HL-60 (cell line): Measurements from ENCODE around the gene NIP7.

Source experiments
- DNase-seq, 2 experiments: peaks; one replicate each; pipeline ENCODE4 v3.0.0-alpha.2; 2010 to 2020; ENCODE audit warnings: low read depth in 1 of 2, low spot score in 1 of 2
- H3K27ac ChIP-seq: fragments of 250-450 bp; sonication (Bioruptor Pico); replicated peaks from 2 replicates; pipeline ENCODE4 v1.5.1; 2020; ENCODE audit warnings: mild to moderate bottlenecking, moderate library complexity
- H3K27me3 ChIP-seq: fragments of 250-450 bp; sonication (Bioruptor Pico); 2 replicates; pipeline ENCODE4 v1.5.1; 2021; ENCODE audit warnings: mild to moderate bottlenecking, moderate library complexity; ENCODE audit not compliant: insufficient read depth, poor library complexity, severe bottlenecking
- H3K4me3 ChIP-seq: replicated peaks from 2 replicates; pipeline ENCODE4 v1.5.1; 2011; ENCODE audit warnings: mild to moderate bottlenecking, control low read depth, low read length; ENCODE audit not compliant: insufficient read depth
- GABPA ChIP-seq: IDR thresholded peaks from 2 replicates; pipeline ENCODE4 v1.6.1; 2012; ENCODE audit warnings: low read depth
- POLR2AphosphoS5 ChIP-seq: IDR thresholded peaks from 2 replicates; pipeline ENCODE4 v1.6.1; 2012; ENCODE audit warnings: low read depth
- SPI1 ChIP-seq: IDR thresholded peaks from 2 replicates; pipeline ENCODE4 v1.6.1; 2012; ENCODE audit warnings: low read depth, mild to moderate bottlenecking, borderline replicate concordance
- TF ChIP-seq, protein P1 (sequence below): IDR thresholded peaks from 2 replicates; pipeline ENCODE4 v1.6.1; 2012; ENCODE audit warnings: low read depth; ENCODE audit not compliant: insufficient replicate concordance
- TF ChIP-seq, protein P2 (sequence below): IDR thresholded peaks from one replicate; pipeline ENCODE4 v1.5.1; 2011; ENCODE audit warnings: low read length, control low read depth, inconsistent platforms; ENCODE audit not compliant: insufficient read depth

Gene NIP7

DNA sequence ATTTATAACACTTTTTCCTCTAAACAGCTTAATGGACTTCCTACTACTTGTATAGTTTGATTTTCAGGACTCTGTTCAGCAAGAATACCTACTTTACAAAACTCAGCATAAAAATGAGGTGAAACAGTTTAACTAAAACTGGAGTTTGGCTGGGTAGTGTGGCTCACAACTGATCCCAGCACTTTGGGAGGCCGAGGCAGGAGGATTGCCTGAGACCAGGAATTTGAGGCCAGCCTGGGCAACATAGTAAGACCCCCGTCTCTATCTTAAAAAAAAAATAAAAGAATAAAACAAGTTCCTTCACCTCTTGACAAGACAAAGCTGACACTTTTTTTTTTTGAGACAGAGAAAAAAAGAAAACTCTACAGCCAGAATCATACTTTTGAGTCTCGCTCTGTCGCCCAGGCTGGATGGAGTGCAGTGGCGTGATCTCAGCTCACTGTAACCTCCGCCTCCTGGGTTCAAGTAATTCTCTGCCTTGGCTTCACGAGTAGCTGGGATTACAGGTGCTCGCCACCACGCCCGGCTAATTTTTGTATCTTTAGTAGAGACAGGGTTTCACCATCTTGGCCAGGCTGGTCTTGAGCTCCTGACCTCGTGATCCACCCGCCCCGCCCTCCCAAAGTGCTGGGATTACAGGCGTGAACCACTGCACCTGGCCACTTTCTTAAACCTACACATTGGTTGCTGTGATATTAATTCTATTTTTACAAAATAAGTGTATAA, 11.8 kb upstream of the NIP7 start:
- H3K27me3 ChIP-seq = no peaks in the 10 kb centered on the region
- DNase-seq = no peak
- peak overlapping the region; percentile 69 for H3K27ac ChIP-seq
- TF ChIP-seq SPI1 (no peak), POLR2AphosphoS5 (no peak), GABPA (no peak)
- TF ChIP-seq, protein P1, sequence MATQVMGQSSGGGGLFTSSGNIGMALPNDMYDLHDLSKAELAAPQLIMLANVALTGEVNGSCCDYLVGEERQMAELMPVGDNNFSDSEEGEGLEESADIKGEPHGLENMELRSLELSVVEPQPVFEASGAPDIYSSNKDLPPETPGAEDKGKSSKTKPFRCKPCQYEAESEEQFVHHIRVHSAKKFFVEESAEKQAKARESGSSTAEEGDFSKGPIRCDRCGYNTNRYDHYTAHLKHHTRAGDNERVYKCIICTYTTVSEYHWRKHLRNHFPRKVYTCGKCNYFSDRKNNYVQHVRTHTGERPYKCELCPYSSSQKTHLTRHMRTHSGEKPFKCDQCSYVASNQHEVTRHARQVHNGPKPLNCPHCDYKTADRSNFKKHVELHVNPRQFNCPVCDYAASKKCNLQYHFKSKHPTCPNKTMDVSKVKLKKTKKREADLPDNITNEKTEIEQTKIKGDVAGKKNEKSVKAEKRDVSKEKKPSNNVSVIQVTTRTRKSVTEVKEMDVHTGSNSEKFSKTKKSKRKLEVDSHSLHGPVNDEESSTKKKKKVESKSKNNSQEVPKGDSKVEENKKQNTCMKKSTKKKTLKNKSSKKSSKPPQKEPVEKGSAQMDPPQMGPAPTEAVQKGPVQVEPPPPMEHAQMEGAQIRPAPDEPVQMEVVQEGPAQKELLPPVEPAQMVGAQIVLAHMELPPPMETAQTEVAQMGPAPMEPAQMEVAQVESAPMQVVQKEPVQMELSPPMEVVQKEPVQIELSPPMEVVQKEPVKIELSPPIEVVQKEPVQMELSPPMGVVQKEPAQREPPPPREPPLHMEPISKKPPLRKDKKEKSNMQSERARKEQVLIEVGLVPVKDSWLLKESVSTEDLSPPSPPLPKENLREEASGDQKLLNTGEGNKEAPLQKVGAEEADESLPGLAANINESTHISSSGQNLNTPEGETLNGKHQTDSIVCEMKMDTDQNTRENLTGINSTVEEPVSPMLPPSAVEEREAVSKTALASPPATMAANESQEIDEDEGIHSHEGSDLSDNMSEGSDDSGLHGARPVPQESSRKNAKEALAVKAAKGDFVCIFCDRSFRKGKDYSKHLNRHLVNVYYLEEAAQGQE = no peak
- TF ChIP-seq, protein P2, sequence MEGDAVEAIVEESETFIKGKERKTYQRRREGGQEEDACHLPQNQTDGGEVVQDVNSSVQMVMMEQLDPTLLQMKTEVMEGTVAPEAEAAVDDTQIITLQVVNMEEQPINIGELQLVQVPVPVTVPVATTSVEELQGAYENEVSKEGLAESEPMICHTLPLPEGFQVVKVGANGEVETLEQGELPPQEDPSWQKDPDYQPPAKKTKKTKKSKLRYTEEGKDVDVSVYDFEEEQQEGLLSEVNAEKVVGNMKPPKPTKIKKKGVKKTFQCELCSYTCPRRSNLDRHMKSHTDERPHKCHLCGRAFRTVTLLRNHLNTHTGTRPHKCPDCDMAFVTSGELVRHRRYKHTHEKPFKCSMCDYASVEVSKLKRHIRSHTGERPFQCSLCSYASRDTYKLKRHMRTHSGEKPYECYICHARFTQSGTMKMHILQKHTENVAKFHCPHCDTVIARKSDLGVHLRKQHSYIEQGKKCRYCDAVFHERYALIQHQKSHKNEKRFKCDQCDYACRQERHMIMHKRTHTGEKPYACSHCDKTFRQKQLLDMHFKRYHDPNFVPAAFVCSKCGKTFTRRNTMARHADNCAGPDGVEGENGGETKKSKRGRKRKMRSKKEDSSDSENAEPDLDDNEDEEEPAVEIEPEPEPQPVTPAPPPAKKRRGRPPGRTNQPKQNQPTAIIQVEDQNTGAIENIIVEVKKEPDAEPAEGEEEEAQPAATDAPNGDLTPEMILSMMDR = no peak
- peak overlapping the region; percentile 85 for H3K4me3 ChIP-seq

GRCh38 chr16:69328854-69329316, 10.7 kb upstream of the NIP7 start:
- TF ChIP-seq GABPA (no peak), SPI1 (no peak), POLR2AphosphoS5 (no peak; the same call in 1 of the 2 replicates)
- TF ChIP-seq, protein P2 = no peak
- TF ChIP-seq, protein P1 = no peak
- no peak for DNase-seq
- peak overlapping the region; percentile 85 for H3K4me3 ChIP-seq
- peak overlapping the region; percentile 69 for H3K27ac ChIP-seq
- H3K27me3 ChIP-seq = no peaks in the 10 kb centered on the region

DNA sequence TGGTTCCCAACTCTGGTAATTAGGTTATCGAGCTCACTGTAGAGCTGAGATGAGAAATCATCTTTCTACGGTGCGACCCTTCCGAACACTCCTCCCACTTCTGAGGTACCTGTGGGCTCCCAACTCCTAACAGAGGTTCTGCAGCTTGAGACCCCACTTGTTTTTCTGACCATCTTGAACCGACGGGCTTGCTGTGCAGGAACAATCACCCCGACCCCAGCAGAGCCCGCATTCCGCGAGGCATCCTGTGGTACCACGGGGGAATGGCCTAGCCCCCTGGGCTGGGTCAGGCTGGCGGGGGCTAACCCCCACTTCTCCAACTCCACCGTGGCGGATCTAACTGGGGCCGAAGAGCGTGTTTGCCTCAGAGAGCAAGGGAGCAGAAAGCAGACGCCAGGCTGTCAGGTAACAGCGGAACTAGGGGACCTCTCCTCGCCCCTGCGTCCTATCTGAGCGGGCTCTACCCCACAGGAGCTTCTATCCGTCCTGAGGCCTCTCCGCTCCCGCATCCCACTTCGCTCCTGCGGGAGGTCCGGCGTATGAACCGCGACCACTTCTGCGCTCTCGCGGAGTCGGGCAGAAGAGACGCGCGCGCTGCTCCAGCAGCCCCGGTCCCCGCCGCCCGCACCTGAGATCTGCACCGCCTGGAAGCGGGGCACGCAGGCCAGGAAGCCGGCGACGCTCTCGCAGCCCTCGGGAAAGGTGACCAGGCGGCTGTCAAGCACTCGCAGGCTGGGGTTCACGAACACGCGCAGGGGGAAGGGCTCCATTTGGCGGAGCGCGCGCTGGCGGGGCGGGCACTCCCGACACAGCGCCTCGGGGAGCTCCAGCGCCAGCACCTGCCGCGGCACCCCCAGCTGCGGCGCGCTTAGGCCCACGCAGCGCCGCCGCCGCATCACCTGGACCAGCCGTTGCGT, 9.9 kb upstream of the NIP7 start:
- peak overlapping the region; percentile 85 for H3K4me3 ChIP-seq
- H3K27me3 ChIP-seq = no peaks in the 10 kb centered on the region
- DNase-seq = no peak
- TF ChIP-seq POLR2AphosphoS5 = peak; percentile 47
- no peak for TF ChIP-seq SPI1
- TF ChIP-seq, protein P1 = no peak
- TF ChIP-seq, protein P2 = no peak
- no peak for TF ChIP-seq GABPA
- H3K27ac ChIP-seq = peak overlapping the region; percentile 69
